IPS DF 4.7 (cell line): Measurements from ENCODE around the gene NISCH.

Experiments
- DNase-seq: peaks from one replicate; pipeline ENCODE4 v3.0.0-alpha.2; 2013; ENCODE audit warnings: low spot score; ENCODE audit errors: extremely low read depth

Gene NISCH

GRCh38 chr3:52435246-52436101, 19.9 kb upstream of the NISCH start:
- no peak for DNase-seq

- DNase-seq: no peak
Observed at GRCh38 chr3:52436500-52437149, 18.8 kb upstream of the NISCH start.

GRCh38 chr3:52437326-52438103, 17.9 kb upstream of the NISCH start:
- DNase-seq: no peak

- no peak for DNase-seq
Observed at GRCh38 chr3:52438104-52438376, 17.4 kb upstream of the NISCH start.

GRCh38 chr3:52438579-52439425, 16.6 kb upstream of the NISCH start:
- no peak for DNase-seq

- no peak for DNase-seq
Observed at GRCh38 chr3:52439426-52440248, 15.8 kb upstream of the NISCH start.

GRCh38 chr3:52440249-52440551, 15.2 kb upstream of the NISCH start:
- no peak for DNase-seq

- DNase-seq: no peak
Observed at GRCh38 chr3:52440671-52441070, 14.7 kb upstream of the NISCH start.

GRCh38 chr3:52441091-52441771, 14.2 kb upstream of the NISCH start:
- DNase-seq: no peak

GRCh38 chr3:52441772-52442332, 13.6 kb upstream of the NISCH start:
- DNase-seq: no peak

GRCh38 chr3:52442409-52443267, 12.8 kb upstream of the NISCH start:
- no peak for DNase-seq

GRCh38 chr3:52443268-52443610, 12.2 kb upstream of the NISCH start:
- no peak for DNase-seq

- DNase-seq: no peak
Observed at GRCh38 chr3:52443791-52444687, 11.4 kb upstream of the NISCH start.

- no peak for DNase-seq
Observed at GRCh38 chr3:52444860-52445793, 10.3 kb upstream of the NISCH start, which contains the start of gene SEMA3G. Gene SEMA3G (minus strand): TSS chr3:52445103. CDS start chr3:52445027, 76 bp downstream.

- no peak for DNase-seq
Observed at GRCh38 chr3:52446042-52446441, 9.4 kb upstream of the NISCH start.

- no peak for DNase-seq
Observed at GRCh38 chr3:52446631-52447511, 8.5 kb upstream of the NISCH start.
